ENCODE results near the gene STAT4.

The STAT4 gene

DNA sequence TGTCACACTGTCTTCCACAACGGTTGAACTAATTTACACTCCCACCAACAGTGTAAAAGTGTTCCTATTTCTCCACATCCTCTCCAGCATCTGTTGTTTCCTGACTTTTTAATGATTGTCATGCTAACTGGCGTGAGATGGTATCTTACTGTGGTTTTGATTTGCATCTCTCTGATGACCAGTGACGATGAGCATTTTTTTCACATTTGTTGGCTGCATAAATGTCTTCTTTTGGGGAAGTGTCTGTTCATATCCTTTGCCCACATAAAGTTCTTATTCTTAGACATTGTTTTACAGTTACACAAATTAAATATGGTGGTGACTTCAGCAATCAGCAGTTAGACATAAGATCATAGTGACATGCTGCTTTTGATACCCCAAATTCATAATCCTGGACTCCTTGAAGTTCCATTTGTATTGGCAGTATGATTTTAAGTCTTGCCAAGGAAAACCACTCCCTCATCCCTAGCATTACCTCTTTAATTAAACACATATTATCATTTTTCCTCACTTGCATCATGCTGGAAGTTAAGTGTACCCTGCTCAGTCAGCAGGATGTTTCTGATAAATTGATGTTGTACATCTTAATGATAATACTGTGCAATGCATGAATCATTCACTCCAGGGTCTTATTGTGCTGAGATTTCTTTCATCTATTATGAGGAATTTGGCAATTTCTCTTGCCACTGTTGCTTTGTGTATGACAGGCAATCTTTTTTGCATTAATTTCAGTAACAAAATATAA is 69.2 kb downstream of the STAT4 start:
- no peak for DNase-seq (ENCODE audit: low spot score)

DNA sequence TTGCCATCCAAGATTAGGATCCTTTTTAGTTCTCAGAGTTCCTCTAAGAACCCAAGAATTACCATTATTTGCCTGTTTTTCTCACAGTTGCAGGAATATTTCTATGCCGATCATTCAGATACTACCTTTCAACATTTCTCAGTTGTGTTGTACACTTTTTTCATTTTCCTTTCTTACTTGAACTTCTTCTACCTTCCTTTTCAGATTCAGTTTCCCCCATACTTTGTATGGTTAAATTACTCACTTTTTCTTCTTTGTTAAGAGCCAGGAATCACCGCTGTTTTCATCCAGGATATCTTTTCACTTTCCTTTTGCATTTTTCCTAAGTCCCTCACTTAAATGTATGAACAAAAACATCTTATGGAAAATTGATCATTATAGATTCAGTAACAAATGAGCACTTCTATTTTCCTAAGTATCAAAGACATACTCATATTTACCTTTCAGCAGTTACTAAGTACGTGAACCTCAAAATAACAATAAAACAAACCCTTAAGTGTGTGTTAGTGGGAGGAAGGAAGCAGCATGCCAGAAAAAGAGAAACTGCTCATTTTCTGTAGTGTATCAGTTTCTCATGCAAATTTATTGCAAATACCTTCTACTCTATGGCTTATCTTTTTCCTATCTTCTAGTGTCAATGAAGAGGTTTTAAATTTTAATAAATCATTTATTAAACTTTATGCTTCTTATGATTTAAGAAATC is 72.5 kb downstream of the STAT4 start:
- no peak for DNase-seq (ENCODE audit: low spot score)

DNA sequence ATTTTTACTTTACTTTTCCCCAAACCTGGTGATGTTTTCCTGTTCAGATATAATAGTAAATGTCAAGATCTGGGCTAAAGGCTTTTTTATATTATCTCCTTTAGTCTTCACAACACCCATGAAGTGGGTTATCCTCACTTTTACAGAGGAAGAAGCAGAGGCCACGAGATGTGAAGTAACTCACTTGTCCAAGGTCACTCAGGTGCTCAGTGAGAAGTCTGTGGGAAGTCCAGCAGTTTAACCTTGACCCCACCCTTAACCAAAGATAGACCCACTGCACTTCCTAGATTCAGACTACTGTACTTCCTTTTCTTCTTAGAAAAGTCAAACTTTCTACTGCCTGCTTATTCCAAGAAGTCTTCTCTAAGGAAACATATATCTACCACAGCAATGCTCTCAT is 80.5 kb downstream of the STAT4 start:
- DNase-seq (ENCODE audit: low spot score), result no peak

DNA sequence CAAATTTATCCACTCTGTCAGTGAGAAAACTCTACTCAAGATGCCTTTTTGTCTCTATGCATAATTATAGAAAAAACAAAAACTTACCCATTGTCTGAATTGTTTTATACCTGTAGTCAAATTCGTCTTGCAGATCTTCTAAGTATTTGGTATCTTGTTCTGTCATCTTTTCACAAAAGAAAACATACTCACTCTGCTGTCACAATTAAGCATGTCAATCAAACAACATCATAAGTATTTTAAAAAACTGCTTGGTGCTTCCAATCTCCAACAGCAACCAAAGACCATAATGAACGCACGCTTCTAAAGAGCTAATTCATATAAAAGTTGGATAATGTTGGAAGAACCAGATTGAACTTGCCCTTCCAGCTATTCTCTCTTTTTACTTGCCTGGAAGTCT is 81.2 kb downstream of the STAT4 start:
- no peak for DNase-seq (ENCODE audit: low spot score)

DNA sequence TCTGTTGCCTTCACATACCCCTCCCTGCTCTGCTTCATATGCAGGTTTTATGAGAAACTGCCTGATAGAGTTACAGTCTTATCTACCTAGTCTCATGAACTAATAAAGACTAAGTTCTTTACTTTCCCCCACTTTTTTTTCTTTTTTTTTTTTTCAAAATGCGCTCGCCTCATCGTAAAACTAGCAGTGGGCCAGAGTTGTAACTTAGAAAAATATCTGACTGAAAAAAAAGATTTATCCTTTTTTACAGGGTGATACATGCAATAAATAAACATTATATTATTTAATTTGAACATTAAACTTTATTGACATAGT is 83.9 kb downstream of the STAT4 start:
- DNase-seq (ENCODE audit: low spot score), result no peak

DNA sequence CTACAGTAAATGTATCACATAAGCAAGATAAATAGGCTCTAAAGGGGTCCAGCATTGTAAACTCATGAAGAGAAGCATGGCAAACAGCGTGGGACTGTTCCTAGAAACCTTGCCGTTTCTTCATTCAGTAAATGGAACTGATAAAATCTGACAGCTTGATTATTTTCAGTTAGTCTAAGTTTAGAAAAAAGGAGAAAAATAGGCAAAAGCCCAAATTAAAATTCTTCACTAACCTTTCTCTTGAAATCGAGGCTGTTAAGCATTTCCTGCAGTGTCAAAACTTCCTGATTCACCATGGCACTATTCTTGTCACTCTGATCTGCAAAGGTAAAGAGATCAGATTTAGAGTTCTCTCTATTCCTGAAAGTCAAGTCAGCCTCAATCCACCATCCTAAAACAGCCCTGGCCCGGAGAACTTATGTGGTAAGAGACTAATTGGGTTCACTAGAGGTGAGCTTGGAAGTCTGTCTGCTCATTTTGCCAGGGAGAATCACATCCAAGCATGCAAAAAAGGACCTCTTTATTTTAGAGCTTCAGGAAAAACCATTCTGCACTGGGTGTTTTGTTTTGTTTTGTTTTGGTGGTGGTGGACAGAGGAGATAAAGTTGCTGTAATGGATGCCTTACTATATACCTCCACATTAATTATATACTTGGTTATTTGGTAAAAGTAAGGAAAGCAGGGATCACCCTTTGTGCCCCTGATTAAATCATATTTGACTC is 84.4 kb downstream of the STAT4 start:
- DNase-seq (ENCODE audit: low spot score), result no peak

DNA sequence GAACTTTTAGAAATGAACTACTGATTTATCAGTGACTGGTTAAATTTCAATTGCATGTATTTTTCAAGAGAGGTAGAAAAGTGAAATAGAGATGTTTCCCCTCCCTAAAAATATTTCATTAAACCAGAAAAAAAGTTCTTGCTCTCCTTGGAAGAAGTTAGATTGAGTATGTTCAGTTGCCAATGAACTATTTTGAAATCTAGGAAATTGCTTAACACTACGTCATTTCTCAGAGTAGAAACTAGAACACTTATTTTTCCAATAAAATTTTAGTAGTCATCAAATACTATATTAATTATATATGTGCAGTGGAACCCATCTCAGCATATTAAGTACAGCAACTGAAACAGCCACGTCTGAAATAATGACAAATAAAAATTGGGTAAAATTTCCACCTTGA is 85.0 kb downstream of the STAT4 start:
- peak; percentile 20 for DNase-seq (ENCODE audit: low spot score)

DNA sequence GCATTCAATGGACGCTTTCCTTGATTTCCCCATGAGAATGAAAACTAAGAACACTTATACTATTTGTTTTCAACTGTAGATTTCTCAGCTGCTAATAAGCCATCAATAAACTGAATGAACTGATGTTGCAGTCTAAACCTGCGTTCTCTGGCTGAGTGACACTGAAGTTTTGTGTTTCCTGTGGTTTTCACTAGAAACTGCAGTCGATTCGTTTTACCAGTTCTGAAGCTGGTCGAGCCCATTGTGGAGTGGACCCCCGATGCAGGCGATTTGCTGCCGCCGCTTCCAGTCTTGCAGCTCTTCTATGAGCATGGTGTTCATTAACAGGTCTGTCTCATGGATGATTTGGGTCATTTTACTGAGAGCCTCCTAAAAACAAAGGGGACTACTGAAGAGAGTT is 86.2 kb downstream of the STAT4 start:
- DNase-seq (ENCODE audit: low spot score), result no peak

DNA sequence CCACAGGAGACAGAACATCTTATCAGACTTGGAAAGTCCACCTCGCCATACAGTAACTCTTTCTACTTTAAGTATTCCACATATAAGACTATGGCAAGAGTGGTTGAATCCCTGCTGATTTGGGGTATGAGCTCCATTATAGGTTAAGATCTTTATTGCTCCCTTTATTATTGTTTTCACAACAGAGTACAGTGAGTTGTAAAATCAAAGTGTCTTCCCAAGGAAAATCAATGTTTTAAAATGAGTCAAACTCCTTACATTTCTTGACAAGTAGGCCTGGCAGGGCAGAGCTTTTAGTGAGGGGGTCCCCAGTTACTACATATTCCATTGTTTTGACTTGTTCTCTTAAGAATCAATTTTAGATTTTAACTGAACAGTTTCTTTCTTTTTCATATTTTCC is 87.2 kb downstream of the STAT4 start:
- DNase-seq (ENCODE audit: low spot score), result no peak

DNA sequence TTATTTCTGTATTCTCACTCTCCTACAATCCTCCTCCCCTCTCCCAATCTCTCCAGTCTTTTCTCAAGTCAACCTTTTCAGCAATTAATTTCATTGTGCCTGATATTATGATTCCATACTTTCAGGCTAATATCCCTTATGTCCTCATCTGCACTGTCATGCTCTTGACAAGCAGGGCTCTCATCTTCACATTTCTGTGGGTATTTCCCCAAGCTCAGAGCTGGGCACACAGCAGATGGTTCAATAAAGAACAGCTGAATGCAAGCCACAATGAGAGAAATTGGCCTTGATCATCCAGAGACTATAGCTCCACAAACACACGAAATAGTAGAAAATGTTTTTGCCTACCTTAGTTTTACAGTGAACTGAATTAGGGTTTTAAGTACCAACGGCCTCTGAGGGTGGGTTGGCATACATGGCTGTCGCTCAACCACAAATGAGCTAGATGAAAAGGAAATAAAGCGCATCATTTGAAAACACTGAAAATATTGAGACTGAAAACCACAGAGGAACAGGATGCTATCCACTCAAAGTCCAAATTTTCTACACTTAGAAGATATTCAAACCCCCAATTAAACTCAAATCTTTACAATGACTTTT is 89.3 kb downstream of the STAT4 start:
- DNase-seq (ENCODE audit: low spot score), result no peak

DNA sequence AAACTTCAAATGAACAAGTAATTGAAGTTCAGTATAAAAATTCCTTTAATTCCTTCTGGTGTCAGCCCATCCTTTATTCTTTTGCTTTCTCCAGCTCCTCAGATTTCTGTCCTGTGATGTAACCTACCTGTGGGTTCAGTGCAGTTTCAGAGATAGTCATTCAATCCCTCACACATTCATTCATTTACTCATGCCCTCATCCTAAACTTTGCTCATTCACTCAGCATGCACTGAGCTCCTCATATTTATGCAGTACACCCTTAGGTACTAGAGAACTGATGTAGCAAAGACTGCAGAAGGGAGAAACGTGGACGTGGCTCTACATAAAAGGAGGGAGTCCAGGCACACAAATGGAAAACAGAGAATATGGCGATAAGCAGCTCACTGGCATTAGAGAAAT is 91.5 kb downstream of the STAT4 start:
- DNase-seq (ENCODE audit: low spot score), result no peak

DNA sequence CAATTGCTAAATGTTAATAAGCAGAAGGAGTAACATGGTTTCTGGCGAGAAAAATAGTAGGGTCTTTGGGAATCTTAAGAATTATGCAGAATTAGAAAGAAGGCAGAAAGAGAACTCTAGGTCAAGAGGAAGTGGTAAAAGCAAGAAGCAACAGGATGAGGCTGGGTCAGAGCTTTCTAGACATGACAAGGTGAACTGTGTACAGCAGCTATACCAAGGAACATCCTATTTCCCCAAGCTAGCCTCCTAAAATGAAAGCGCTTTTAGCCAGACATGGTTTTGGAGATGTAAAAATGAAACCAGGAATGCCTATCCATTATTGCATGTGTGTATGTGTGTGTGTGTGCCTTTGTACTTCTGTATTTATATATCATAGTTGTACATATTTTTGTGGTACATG is 94.6 kb downstream of the STAT4 start:
- DNase-seq (ENCODE audit: low spot score), result no peak

DNA sequence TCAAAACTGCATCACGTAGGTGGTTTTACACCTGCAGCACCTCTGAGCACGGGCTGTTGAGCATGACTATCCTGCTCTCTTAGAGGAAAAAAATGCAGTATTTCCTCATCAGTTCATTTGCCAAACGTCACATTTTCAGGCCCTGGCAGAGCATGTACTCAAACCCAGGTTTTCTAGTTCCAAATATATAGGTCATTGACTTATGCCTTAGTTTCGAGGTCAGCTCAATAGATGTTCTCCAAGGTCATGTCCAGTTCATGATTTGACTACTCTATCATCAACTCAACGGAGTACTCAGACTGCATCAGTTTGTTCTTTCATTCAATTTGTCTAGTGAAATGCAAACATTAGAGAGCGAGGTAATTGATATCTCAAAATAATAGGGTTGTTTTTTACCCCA is 97.5 kb downstream of the STAT4 start:
- DNase-seq (ENCODE audit: low spot score), result no peak

DNA sequence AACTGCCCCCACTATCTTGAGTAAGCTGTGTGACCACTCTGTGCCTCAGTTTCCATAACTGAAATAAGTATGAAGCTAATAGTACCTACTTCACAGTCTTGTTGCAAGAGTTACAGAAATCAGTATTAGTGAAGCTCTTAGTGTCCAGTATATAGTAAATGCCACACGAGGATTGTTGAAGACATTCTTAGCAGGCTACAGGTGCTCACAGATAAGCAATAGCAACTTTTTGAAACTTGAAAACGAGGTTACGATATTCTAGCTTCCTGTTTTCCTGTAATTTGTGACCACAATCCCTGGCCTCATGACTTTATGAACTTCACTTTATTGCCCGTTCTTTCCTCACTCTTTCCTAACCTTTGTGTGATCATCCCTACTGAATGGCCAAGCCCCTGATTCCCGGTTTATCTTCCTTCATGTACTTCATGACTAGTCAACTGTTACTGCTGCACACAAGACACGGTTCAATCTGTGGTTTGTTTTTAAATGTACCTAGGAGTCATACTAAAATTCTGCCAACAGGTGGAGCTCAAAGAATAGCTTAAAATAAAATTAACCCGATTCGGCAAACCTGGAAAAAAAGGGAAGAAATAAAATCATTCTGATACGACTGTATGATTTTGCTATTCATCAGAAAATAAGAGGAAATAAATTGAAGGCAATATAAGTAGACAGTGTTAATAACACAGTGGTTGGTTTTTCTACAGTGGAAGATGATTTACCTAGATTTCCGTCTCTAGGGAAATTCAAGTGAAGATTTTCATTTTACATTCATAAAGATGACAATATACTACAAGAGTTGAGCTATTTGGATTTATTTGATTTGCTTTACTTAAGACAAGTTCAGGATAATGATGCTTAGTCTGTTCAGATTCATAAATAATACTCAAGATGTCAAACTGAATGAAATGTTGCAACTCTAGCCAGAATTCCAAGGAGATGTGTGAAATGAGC is 98.7 kb downstream of the STAT4 start:
- DNase-seq (ENCODE audit: low spot score), result peak; percentile 40

DNA sequence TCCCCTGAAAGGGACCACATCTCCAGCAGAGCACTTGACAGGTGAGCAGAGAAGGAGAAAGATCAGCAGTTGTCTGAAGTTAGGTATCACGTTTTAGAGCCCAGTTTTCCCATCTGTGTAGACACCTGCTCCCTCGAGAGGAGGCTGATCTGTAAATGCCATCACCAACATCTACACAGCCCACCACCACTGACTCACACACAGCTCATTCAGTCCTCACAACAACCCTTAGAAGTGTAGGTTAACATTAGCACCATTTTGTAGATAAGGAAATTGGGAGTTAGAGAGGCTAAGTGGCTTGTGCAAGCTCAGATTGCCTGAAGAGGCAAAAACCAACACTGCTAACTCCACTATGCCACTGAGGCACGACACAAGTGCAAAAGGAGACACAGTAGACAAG is 99.6 kb downstream of the STAT4 start:
- DNase-seq (ENCODE audit: low spot score), result no peak

DNA sequence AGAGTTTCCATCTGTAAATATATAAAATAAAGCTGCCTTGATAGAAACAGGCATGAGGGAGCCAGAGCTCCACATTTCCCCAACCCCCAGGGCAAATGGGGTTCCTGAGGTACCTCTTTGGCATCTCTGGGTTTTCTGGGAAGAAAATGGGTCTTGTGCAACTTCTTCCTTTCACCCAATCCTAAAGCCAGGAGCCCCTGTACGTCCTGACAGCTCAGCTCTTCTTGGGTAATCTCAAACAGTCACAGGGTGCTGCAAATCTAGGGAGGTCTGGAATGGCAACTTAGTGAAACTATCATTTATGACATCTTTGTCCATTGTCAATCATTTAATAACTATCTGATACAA is 100.2 kb downstream of the STAT4 start:
- DNase-seq (ENCODE audit: low spot score), result peak; percentile 60

DNA sequence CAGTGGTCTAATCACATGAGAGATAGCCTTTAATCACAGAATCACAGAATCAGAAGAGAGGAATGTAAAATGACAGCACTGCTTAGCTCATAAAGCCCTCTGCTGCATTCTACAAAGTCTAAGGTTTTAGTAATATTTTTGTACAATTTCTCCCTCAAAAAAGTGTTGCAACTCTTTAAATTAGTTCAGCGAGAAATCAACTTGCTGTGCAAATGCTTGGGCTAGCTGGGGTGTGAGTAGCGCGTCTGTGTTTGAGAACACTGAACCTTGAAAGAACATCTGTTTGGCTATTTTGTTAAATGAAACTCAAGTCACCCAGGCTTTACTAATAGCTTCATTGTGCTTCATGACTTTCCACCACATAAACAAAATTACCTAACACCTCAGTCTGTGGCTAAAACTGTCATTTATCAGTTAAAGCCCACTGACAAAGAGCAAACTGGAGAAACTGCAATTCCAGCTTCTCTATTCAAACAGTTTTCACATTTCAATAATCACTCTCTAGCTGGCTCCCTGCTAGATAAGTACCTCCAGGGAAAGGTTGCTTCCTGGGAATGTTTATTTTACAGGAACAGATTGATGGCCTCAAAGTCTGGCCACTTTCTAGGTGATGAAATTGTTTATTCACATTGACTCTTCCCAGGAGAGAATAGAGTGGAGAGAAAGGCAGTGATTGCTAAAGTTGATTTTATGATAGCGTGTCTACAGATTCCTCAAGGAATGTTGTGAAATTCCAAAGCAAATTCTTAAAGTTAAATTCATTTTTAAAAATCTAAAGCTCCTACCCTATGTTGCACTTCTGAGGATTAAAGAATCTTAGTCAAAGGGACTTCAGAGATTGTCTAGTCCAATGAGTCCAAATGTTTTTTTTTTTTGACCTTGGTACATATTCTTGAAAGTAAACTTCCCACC is 100.8 kb downstream of the STAT4 start:
- peak; percentile 53 for DNase-seq (ENCODE audit: low spot score)

DNA sequence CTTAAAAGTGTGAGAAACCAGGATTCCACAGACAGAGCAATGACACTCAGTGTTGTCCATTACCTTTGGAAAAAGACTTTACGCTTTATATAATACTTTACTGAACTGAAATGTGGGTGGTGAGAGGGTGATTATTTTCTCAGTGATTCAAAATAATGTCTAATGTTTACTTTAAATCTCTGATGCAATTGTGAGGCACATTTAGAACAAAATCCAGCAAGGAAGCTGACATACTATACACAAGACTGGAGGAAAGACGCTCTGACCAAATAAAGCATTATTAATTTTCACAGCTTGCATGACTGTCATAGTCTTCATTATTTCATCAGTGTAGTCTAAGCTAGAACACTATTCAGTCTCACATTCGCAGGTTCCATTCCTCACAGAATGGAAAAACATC is 102.7 kb downstream of the STAT4 start:
- DNase-seq (ENCODE audit: low spot score), result no peak

DNA sequence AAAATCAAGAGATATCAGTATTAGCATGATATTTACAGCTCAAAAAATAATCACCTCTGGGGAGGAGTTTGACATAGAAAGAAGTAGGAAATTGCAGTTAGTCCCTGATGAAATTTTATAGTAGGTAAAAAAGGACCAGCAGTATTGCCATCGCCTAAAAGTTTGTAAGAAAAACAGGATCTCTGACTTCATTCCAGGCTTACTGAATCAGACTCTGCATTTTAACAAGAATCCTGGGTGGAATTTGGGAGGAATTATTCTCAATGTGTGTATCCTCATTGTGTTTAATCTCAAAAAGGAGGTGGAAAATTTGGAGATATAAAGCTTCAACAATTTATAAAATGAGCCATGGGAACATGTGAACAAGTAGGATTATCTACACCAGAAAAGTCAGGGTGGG is 105.7 kb downstream of the STAT4 start:
- DNase-seq (ENCODE audit: low spot score), result no peak

DNA sequence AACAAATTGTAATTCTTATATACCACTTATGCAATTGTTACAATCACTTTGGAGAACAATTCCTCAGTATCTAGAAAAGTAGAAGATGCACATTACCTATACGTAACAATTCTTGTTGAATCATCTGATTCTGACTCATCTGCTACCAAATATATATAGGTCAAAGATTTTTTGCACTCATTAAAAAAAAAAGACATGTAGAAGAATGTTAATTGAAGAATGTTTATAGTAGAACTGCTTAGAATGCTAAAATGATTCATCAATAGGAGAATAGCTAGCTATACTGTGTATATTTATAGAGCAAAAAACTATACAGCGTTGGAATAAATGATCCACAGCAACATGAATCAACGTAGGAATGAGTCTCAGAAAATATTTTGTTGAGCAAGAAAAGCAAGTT is 107.4 kb downstream of the STAT4 start:
- no peak for DNase-seq (ENCODE audit: low spot score)
